A673 (cell line): ENCODE data around the gene VPS13D. TPM values are rescaled to one million over a fixed set of nuclear protein-coding genes. Genes with fewer than 3 reads are reported as not detected.

Experiments
- BruUV-seq: library from RNA; stranded (reverse); fragments of 400-500 nt; replicated peaks from 2 replicates; lab custom pipeline; 2021; lab: Mats Ljungman, UMichigan
- CTCF ChIA-PET: fragments of 300-600 bp; sonication (Branson Sonifier 250); formaldehyde crosslinking; loops from one replicate; lab custom pipeline; 2022; ENCODE audit warnings: antibody characterized with exemption; lab: Charles Lee
- POLR2A ChIA-PET: fragments of 300-600 bp; sonication (Branson Sonifier 250); formaldehyde crosslinking; loops from one replicate; lab custom pipeline; 2022; ENCODE audit warnings: antibody characterized with exemption; ENCODE audit not compliant: low non-redundant PET; lab: Charles Lee
- DNase-seq: peaks from one replicate; pipeline ENCODE4 v3.0.0-alpha.2; 2015; ENCODE audit warnings: low spot score
- H3K27ac ChIP-seq: fragments of 200-600 bp; sonication (generic); 2 replicates; pipeline ENCODE4 v1.5.1; 2016; ENCODE audit warnings: mixed run types, low read depth, mild to moderate bottlenecking, mixed read lengths, antibody characterized with exemption, low read length; ENCODE audit not compliant: poor library complexity, severe bottlenecking
- H3K27me3 ChIP-seq: fragments of 200-600 bp; sonication (generic); replicated peaks from 2 replicates; pipeline ENCODE4 v1.6.1; 2017; ENCODE audit warnings: mixed run types, low read depth, mild to moderate bottlenecking, mixed read lengths, antibody characterized with exemption, low read length; ENCODE audit not compliant: insufficient read depth, poor library complexity
- H3K36me3 ChIP-seq: fragments of 200-600 bp; sonication (generic); 2 replicates; pipeline ENCODE4 v1.6.1; 2016; ENCODE audit warnings: mixed run types, mild to moderate bottlenecking, mixed read lengths, antibody characterized with exemption, low read length; ENCODE audit not compliant: insufficient read depth, poor library complexity, severe bottlenecking
- H3K4me1 ChIP-seq: fragments of 200-600 bp; sonication (generic); 2 replicates; pipeline ENCODE4 v1.6.1; 2017; ENCODE audit warnings: mixed run types, mild to moderate bottlenecking, mixed read lengths, antibody characterized with exemption, low read length; ENCODE audit not compliant: insufficient read depth, poor library complexity, severe bottlenecking
- H3K4me3 ChIP-seq: fragments of 200-600 bp; sonication (generic); 2 replicates; pipeline ENCODE4 v1.5.1; 2016; ENCODE audit warnings: low read depth, mixed run types, mild to moderate bottlenecking, mixed read lengths, low read length; ENCODE audit not compliant: poor library complexity, severe bottlenecking
- H3K9me3 ChIP-seq: fragments of 200-600 bp; sonication (generic); 2 replicates; pipeline ENCODE4 v1.6.1; 2016; ENCODE audit warnings: mixed run types, low read depth, mild to moderate bottlenecking, mixed read lengths, antibody characterized with exemption, low read length; ENCODE audit not compliant: poor library complexity, severe bottlenecking
- CTCF ChIP-seq: fragments of 300-800, 200-600 bp; sonication (generic); conservative IDR thresholded peaks from 2 replicates; pipeline ENCODE4 v1.5.1; 2017; ENCODE audit warnings: low read depth, mild to moderate bottlenecking, antibody characterized with exemption, low read length, moderate library complexity, mixed read lengths
- EZH2 ChIP-seq: fragments of 200-600 bp; sonication (generic); IDR thresholded peaks from 2 replicates; pipeline ENCODE4 v1.6.1; 2017; ENCODE audit warnings: borderline replicate concordance, low read depth, mild to moderate bottlenecking, mixed read lengths, antibody characterized with exemption, low read length; ENCODE audit not compliant: poor library complexity, severe bottlenecking
- intact Hi-C: fragments of 100-400 bp; cut with micrococcal nuclease; formaldehyde crosslinking; loops from one replicate; pipeline ENCODE4 v1.10.0; 2022; ENCODE audit not compliant: unreplicated experiment
- total RNA-seq: library from RNA; stranded (reverse); gene quantifications from 2 replicates; pipeline ENCODE4 v1.2.3, GENCODE V29; 2021

Gene VPS13D
- total RNA-seq, 1 experiment from 2014 or later, result 32.5 TPM

DNA sequence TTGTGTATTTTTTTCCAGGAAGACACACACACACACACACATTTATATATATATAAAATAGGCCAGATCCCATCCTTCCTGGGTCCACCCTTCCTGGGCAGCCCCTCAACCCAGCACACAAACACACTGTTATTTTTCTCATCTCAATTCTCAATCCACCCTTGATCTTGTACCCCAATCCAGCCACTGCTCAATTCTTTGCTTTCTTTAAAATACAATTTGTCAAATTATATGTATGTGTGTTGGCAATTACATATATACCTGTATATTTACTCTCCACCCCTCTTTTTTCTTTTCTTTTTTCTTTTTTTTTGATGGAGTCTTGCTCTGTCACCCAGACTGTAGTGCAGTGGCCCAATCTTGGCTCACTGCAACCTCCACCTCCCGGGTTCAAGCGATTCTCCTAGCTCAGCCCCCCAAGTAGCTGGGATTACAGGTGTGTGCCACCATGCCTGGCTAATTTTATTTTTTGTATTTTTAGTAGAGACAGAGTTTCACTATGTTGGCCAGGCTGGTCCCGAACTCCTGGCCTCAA, 299.9 kb downstream of the VPS13D start:
- no peaks in the 10 kb centered on the region for H3K9me3 ChIP-seq
- ChIA-PET CTCF (no interaction called here), POLR2A (interaction anchor here (0.6 kb wide), 1 partner anchor 23 kb away, joined by 3 read pairs; no protein-coding TSS in a partner anchor)
- no peaks in the 10 kb centered on the region for H3K4me1 ChIP-seq
- DNase-seq, result no peak
- no TSS peak for BruUV-seq
- no peaks in the 10 kb centered on the region for H3K27me3 ChIP-seq
- TF ChIP-seq CTCF (no peak), EZH2 (no peak)
- no peak overlapping the region for H3K27ac ChIP-seq
- H3K36me3 ChIP-seq, result no peaks in the 10 kb centered on the region
- intact Hi-C loops, result no loop called here
- H3K4me3 ChIP-seq, result no peak overlapping the region

DNA sequence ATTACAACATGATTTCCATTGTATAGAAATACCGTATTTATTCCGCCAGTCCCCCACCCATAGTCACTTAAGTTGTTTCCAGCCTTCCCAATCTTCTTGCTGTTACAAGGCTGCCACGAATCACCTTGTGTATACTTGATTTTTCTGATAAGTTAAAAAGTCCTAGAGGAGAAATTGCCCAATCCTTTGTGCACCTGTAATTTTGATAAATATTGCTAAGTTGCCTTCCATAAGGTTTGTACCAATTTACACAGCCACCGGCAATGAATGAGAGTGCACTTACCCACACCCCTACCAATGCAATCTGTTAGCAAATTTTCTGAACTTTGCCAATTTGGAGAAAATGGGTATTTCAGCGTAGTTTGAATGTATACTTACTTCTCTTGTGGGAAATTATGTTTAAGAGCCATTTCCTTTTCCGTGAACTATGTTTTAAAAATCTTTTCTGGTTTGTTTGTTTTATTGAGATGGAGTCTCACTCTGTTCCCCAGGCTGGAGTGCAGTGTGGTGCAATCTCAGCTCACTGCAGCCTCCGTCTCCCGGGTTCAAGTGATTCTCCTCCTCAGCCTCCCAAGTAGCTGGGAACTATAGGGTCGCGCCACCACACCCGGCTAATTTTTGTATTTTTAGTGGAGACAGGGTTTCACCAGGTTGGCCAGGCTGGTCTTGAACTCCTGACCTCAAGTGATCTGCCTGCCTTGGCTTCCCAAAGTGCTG, 300.8 kb downstream of the VPS13D start:
- BruUV-seq, result no TSS peak
- ChIA-PET POLR2A (no interaction called here), CTCF (no interaction called here)
- intact Hi-C loops, result no loop called here
- no peaks in the 10 kb centered on the region for H3K36me3 ChIP-seq
- H3K9me3 ChIP-seq, result no peaks in the 10 kb centered on the region
- no peak for DNase-seq
- no peak overlapping the region for H3K4me3 ChIP-seq
- no peak for TF ChIP-seq CTCF
- TF ChIP-seq EZH2, result no peak
- no peak overlapping the region for H3K27ac ChIP-seq
- H3K27me3 ChIP-seq, result no peaks in the 10 kb centered on the region
- H3K4me1 ChIP-seq, result no peaks in the 10 kb centered on the region

DNA sequence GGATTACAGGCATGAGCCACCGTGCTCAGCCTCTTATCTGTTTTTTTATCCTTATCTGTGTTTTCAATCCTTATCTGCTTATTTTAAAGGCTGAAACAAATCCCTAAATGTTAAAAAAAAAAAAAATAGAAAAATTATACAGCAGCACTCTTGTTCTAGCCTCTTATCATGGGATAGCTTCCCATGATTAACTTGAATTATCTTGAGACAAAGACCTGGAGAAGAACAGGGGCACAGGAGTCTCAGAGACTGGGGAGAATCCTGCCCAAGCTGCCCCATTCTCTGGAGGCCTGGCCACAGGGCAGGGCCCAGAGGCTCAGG, 301.3 kb downstream of the VPS13D start:
- no peak overlapping the region for H3K4me3 ChIP-seq
- H3K4me1 ChIP-seq, result no peaks in the 10 kb centered on the region
- DNase-seq, result no peak
- H3K27me3 ChIP-seq, result no peaks in the 10 kb centered on the region
- no TSS peak for BruUV-seq
- intact Hi-C loops, result no loop called here
- POLR2A ChIA-PET, result no interaction called here
- H3K36me3 ChIP-seq, result no peaks in the 10 kb centered on the region
- no peaks in the 10 kb centered on the region for H3K9me3 ChIP-seq
- CTCF ChIA-PET, result no interaction called here
- TF ChIP-seq EZH2 (no peak), CTCF (no peak)
- H3K27ac ChIP-seq, result no peak overlapping the region
